NCI-H69 (cell line): ENCODE data around the gene GYPE.
"Not testable (repeated sequence)": the region's sequence is repeated elsewhere in the genome, so short reads cannot be mapped to it uniquely, and the experiment has no call there.

Experiments used
- DNase-seq: peaks from one replicate; lab custom pipeline; 2025; lab: John Stamatoyannopoulos, UW

Gene GYPE

GRCh38 chr4:143870523-143871268 lies 34.7 kb downstream of the GYPE start:
- DNase-seq: not testable (repeated sequence)

GRCh38 chr4:143869925-143870324 lies 35.4 kb downstream of the GYPE start:
- DNase-seq: not testable (repeated sequence)

GRCh38 chr4:143862716-143863115 lies 42.6 kb downstream of the GYPE start:
- not testable (repeated sequence) for DNase-seq

GRCh38 chr4:143858456-143858855 lies 46.9 kb downstream of the GYPE start:
- DNase-seq: no peak

- DNase-seq: not testable (repeated sequence)
These were observed 47.7 kb downstream of the GYPE start for GRCh38 chr4:143857391-143858336.

GRCh38 chr4:143856017-143856557 lies 49.3 kb downstream of the GYPE start:
- not testable (repeated sequence) for DNase-seq

- not testable (repeated sequence) for DNase-seq
These were observed 50.7 kb downstream of the GYPE start for GRCh38 chr4:143854645-143855044.

DNA sequence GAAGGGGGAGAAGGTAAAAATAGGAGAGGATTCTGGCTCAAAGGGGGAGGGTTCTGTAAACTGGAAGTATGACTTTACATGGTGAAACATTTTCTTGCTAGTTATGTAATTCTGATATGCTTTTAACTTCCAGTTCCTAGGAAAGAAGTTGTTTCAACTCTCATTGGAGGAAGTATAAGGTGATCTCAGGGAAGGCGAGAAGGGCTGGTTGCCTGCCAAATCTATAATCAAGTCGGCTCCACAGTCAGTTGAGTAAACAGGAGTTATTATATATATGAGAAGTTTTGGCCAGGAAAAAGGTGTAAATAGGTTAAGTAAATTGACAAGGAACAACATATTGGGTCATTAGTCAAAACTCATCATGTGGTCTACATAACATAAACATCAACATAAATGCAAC lies 56.1 kb downstream of the GYPE start:
- not testable (repeated sequence) for DNase-seq

- not testable (repeated sequence) for DNase-seq
These were observed 61.9 kb downstream of the GYPE start for GRCh38 chr4:143843506-143843832.

GRCh38 chr4:143842624-143843505 lies 62.5 kb downstream of the GYPE start:
- DNase-seq: not testable (repeated sequence)

GRCh38 chr4:143839413-143839812 lies 65.9 kb downstream of the GYPE start:
- DNase-seq: not testable (repeated sequence)

- DNase-seq: not testable (repeated sequence)
These were observed 71.2 kb downstream of the GYPE start for GRCh38 chr4:143834196-143834595.

- DNase-seq: not testable (repeated sequence)
These were observed 71.7 kb downstream of the GYPE start for GRCh38 chr4:143833676-143834075.

- not testable (repeated sequence) for DNase-seq
These were observed 74.8 kb downstream of the GYPE start for GRCh38 chr4:143830576-143830975.

DNA sequence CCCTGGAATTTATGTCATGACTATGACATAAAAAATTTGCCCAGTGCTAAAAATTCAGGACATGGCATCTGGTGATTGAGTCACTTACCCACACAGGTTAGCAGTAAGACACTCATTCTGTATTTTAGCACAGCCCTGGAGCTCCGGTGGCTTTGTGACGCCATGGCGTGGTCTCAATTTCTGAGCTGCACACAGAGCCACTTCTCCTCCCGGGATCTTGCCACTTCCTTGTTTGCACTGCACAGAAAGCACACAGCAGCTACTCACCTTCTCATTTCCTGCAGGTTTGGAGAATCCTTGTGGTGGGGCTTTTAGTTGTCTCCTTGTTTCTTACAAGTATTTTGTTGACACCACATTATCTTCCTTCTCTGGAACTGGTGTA lies 76.1 kb downstream of the GYPE start:
- not testable (repeated sequence) for DNase-seq
